Neural cell (in vitro differentiated cells): ENCODE data around the gene CSRNP3.

Experiments
- EP300 ChIP-seq: fragments of 450-650 bp; conservative IDR thresholded peaks from 2 replicates; pipeline ENCODE4 v1.6.1; 2014; ENCODE audit warnings: antibody characterized with exemption, mild to moderate bottlenecking, moderate library complexity; ENCODE audit not compliant: poor library complexity, severe bottlenecking
- EZH2 ChIP-seq: fragments of 200-600, 300-800 bp; shearing (Covaris generic), sonication (generic); IDR thresholded peaks from 2 replicates; pipeline ENCODE4 v1.6.1; 2014; ENCODE audit warnings: antibody characterized with exemption, low read length, borderline replicate concordance, mild to moderate bottlenecking; ENCODE audit not compliant: insufficient read depth, poor library complexity, severe bottlenecking
- POLR2AphosphoS5 ChIP-seq: IDR thresholded peaks from 2 replicates; pipeline ENCODE4 v1.6.1; 2012
- RAD21 ChIP-seq: fragments of 450-650 bp; conservative IDR thresholded peaks from 2 replicates; pipeline ENCODE4 v1.6.1; 2014; ENCODE audit warnings: antibody characterized with exemption, mild to moderate bottlenecking, moderate library complexity
- SMC3 ChIP-seq: fragments of 450-650 bp; conservative IDR thresholded peaks from 2 replicates; pipeline ENCODE4 v1.6.1; 2014; ENCODE audit warnings: antibody characterized with exemption, mild to moderate bottlenecking, moderate library complexity; ENCODE audit not compliant: poor library complexity
- TAF1 ChIP-seq: IDR thresholded peaks from 2 replicates; pipeline ENCODE4 v1.6.1; 2012; ENCODE audit warnings: low read depth
- TF ChIP-seq, protein P1 (sequence below): fragments of 450-650 bp; IDR thresholded peaks from 2 replicates; pipeline ENCODE4 v1.5.1; 2014; ENCODE audit warnings: antibody characterized with exemption, mild to moderate bottlenecking, moderate library complexity; ENCODE audit not compliant: poor library complexity, severe bottlenecking
- TF ChIP-seq, protein P2 (sequence below): IDR thresholded peaks from 2 replicates; pipeline ENCODE4 v1.6.1; 2012; ENCODE audit warnings: borderline replicate concordance

GRCh38 chr2:165623161-165623560 lies 153.7 kb downstream of the CSRNP3 start:
- TF ChIP-seq, protein P1, sequence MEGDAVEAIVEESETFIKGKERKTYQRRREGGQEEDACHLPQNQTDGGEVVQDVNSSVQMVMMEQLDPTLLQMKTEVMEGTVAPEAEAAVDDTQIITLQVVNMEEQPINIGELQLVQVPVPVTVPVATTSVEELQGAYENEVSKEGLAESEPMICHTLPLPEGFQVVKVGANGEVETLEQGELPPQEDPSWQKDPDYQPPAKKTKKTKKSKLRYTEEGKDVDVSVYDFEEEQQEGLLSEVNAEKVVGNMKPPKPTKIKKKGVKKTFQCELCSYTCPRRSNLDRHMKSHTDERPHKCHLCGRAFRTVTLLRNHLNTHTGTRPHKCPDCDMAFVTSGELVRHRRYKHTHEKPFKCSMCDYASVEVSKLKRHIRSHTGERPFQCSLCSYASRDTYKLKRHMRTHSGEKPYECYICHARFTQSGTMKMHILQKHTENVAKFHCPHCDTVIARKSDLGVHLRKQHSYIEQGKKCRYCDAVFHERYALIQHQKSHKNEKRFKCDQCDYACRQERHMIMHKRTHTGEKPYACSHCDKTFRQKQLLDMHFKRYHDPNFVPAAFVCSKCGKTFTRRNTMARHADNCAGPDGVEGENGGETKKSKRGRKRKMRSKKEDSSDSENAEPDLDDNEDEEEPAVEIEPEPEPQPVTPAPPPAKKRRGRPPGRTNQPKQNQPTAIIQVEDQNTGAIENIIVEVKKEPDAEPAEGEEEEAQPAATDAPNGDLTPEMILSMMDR, result no peak
- TF ChIP-seq POLR2AphosphoS5 (no peak), EP300 (no peak), EZH2 (no peak), SMC3 (no peak), RAD21 (no peak), TAF1 (no peak)
- TF ChIP-seq, protein P2, sequence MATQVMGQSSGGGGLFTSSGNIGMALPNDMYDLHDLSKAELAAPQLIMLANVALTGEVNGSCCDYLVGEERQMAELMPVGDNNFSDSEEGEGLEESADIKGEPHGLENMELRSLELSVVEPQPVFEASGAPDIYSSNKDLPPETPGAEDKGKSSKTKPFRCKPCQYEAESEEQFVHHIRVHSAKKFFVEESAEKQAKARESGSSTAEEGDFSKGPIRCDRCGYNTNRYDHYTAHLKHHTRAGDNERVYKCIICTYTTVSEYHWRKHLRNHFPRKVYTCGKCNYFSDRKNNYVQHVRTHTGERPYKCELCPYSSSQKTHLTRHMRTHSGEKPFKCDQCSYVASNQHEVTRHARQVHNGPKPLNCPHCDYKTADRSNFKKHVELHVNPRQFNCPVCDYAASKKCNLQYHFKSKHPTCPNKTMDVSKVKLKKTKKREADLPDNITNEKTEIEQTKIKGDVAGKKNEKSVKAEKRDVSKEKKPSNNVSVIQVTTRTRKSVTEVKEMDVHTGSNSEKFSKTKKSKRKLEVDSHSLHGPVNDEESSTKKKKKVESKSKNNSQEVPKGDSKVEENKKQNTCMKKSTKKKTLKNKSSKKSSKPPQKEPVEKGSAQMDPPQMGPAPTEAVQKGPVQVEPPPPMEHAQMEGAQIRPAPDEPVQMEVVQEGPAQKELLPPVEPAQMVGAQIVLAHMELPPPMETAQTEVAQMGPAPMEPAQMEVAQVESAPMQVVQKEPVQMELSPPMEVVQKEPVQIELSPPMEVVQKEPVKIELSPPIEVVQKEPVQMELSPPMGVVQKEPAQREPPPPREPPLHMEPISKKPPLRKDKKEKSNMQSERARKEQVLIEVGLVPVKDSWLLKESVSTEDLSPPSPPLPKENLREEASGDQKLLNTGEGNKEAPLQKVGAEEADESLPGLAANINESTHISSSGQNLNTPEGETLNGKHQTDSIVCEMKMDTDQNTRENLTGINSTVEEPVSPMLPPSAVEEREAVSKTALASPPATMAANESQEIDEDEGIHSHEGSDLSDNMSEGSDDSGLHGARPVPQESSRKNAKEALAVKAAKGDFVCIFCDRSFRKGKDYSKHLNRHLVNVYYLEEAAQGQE, result no peak
